GM18499 (cell line): ENCODE data around the gene GLTPD2.

ENCODE experiments used
- ATAC-seq: cut with Tn5 transposase; IDR thresholded peaks from one replicate; pipeline ENCODE4 v1.9.1; 2021; ENCODE audit warnings: moderate number of reproducible peaks; ENCODE audit not compliant: insufficient read depth, unreplicated experiment

GLTPD2 gene

DNA sequence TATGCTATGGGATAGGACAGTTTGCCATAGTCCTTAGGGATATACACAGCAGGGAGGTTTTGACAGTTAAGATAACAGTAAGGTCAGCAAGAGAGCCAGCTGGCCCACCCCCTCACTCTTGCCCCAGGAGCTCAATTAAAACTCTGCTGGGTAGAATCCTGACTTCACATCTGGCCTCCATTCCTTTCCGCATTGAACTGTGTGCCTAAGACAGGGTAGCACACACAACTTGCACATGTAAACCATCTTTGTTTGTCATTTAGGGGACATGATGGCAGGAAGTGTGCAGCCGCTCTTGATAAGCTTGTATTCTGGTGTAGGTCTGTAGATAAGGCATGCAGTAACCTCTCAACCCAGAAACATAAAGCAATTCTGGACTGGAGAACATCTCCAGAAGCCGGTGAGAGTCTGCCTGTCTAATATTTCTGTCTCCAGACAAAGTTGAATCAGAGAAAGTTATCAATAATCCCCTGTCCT, 49.6 kb downstream of the GLTPD2 start:
- no peak for ATAC-seq

- ATAC-seq, result no peak
Observed at GRCh38 chr17:4839221-4839620, 50.5 kb downstream of the GLTPD2 start.
